Measurements from ENCODE around the gene SERGEF.

The SERGEF gene

GRCh38 chr11:17812091-17812864, 200.6 kb downstream of the SERGEF start:
- no peak for DNase-seq (ENCODE audit: low spot score)

- no peak for DNase-seq (ENCODE audit: low spot score)
Observed at GRCh38 chr11:17811352-17811751, 201.5 kb downstream of the SERGEF start.

GRCh38 chr11:17810746-17811145, 202.1 kb downstream of the SERGEF start:
- no peak for DNase-seq (ENCODE audit: low spot score)

- no peak for DNase-seq (ENCODE audit: low spot score)
Observed at GRCh38 chr11:17810041-17810440, 202.8 kb downstream of the SERGEF start.

- DNase-seq (ENCODE audit: low spot score): no peak
Observed at GRCh38 chr11:17807034-17807433, 205.8 kb downstream of the SERGEF start.

GRCh38 chr11:17805873-17806272, 207.0 kb downstream of the SERGEF start:
- no peak for DNase-seq (ENCODE audit: low spot score)

GRCh38 chr11:17805043-17805442, 207.8 kb downstream of the SERGEF start:
- no peak for DNase-seq (ENCODE audit: low spot score)

GRCh38 chr11:17803754-17804334, 209.0 kb downstream of the SERGEF start:
- no peak for DNase-seq (ENCODE audit: low spot score)

- DNase-seq (ENCODE audit: low spot score): no peak
Observed at GRCh38 chr11:17802491-17802890, 210.4 kb downstream of the SERGEF start.

- DNase-seq (ENCODE audit: low spot score): peak; percentile 58
Observed at GRCh38 chr11:17801166-17801565, 211.7 kb downstream of the SERGEF start.

GRCh38 chr11:17799147-17799546, 213.7 kb downstream of the SERGEF start:
- no peak for DNase-seq (ENCODE audit: low spot score)

- no peak for DNase-seq (ENCODE audit: low spot score)
Observed at GRCh38 chr11:17798716-17799115, 214.1 kb downstream of the SERGEF start.

- no peak for DNase-seq (ENCODE audit: low spot score)
Observed at GRCh38 chr11:17798253-17798652, 214.6 kb downstream of the SERGEF start.

GRCh38 chr11:17796154-17796553, 216.7 kb downstream of the SERGEF start:
- DNase-seq (ENCODE audit: low spot score): no peak

GRCh38 chr11:17794981-17795380, 217.9 kb downstream of the SERGEF start:
- DNase-seq (ENCODE audit: low spot score): no peak

GRCh38 chr11:17793642-17794170, 219.1 kb downstream of the SERGEF start:
- no peak for DNase-seq (ENCODE audit: low spot score)

GRCh38 chr11:17792161-17792560, 220.7 kb downstream of the SERGEF start:
- no peak for DNase-seq (ENCODE audit: low spot score)

- no peak for DNase-seq (ENCODE audit: low spot score)
Observed at GRCh38 chr11:17791144-17791543, 221.7 kb downstream of the SERGEF start.

GRCh38 chr11:17790453-17790852, 222.4 kb downstream of the SERGEF start:
- no peak for DNase-seq (ENCODE audit: low spot score)

- DNase-seq (ENCODE audit: low spot score): no peak
Observed at GRCh38 chr11:17788084-17788483, 224.8 kb downstream of the SERGEF start.

GRCh38 chr11:17786824-17787525, 225.9 kb downstream of the SERGEF start:
- peak; percentile 36 for DNase-seq (ENCODE audit: low spot score)

GRCh38 chr11:17783878-17784277, 229.0 kb downstream of the SERGEF start:
- no peak for DNase-seq (ENCODE audit: low spot score)

All from iPS-NIHi11 (cell line).